Prostate gland (tissue), 2 donors: ENCODE measurements around the gene RPTN.

ENCODE experiments used
- POLR2AphosphoS5 ChIP-seq: sonication (generic); formaldehyde crosslinking; IDR thresholded peaks from one replicate; pipeline ENCODE4 v1.6.1; 2017; ENCODE audit warnings: antibody characterized with exemption
- TF ChIP-seq, protein P1 (sequence below), 4 experiments: fragments of 200-600 bp in 2 of 4; fragments of 450-650 bp in 2 of 4; sonication (generic) in 2 of 4; IDR thresholded peaks; 1 replicate in 3 of 4; 2 replicates in 1 of 4; pipeline ENCODE4 v1.5.1; 2016 to 2019; ENCODE audit warnings: antibody characterized with exemption in 4 of 4, mild to moderate bottlenecking in 2 of 4, moderate library complexity in 2 of 4

DNA sequence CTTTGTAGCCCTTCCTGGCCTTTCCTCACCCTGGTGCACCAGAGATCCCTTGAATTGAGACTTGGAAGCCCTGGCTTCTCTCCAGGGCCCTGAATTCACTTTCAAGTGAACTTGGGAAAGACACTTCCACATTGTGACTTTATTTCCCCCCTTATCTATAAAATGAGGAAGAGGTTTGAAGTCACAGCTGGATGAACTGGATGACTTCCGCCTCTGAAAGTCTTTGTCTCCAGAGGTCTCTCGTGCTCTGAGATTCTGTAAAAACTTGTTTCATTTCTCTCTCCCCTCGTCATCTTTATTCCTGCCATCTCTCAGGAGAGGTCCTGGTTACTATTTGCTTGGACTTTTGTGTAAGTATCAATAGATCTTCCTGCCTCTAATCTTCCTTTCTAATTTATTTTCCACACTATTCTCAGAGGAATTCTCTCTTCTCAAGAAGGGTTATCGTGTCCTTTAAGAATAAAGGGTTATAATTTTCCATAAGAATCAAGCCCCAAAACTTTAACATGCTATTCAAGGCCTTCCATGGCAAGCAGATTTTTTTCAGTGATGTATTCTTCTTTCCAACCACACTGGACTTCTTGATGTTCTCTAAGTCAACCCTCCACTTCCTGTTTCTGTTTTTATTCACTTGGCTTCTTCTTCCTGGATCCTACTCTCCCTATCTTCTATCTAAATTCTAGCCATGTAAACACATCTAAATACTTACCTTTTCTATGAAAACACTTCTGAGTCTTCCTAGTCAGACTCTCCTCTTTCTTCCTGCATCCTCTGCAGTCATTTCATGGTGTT is 6.5 kb upstream of the RPTN start:
- TF ChIP-seq, protein P1, sequence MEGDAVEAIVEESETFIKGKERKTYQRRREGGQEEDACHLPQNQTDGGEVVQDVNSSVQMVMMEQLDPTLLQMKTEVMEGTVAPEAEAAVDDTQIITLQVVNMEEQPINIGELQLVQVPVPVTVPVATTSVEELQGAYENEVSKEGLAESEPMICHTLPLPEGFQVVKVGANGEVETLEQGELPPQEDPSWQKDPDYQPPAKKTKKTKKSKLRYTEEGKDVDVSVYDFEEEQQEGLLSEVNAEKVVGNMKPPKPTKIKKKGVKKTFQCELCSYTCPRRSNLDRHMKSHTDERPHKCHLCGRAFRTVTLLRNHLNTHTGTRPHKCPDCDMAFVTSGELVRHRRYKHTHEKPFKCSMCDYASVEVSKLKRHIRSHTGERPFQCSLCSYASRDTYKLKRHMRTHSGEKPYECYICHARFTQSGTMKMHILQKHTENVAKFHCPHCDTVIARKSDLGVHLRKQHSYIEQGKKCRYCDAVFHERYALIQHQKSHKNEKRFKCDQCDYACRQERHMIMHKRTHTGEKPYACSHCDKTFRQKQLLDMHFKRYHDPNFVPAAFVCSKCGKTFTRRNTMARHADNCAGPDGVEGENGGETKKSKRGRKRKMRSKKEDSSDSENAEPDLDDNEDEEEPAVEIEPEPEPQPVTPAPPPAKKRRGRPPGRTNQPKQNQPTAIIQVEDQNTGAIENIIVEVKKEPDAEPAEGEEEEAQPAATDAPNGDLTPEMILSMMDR (IDR thresholded peaks at IDR 0.05) = no peak
- no peak for TF ChIP-seq POLR2AphosphoS5
